Esophagus (tissue), 2 donors: ENCODE measurements around the gene QSOX2. TPM values are rescaled to one million over a fixed set of nuclear protein-coding genes. Genes with fewer than 3 reads are reported as not detected.

Experiments used
- H3K27ac ChIP-seq, 2 donors: one replicate each; pipeline ENCODE4 v1.5.1; 2013; ENCODE audit warnings: low read depth in 2 of 2, mild to moderate bottlenecking in 2 of 2, inconsistent platforms in 1 of 2, low read length in 1 of 2, moderate library complexity in 1 of 2
- H3K27me3 ChIP-seq, 2 donors: one replicate each; pipeline ENCODE4 v1.6.1; 2013; ENCODE audit warnings: low read length in 2 of 2, control low read depth in 1 of 2, mild to moderate bottlenecking in 1 of 2; ENCODE audit not compliant: insufficient read depth in 2 of 2, control insufficient read depth in 1 of 2
- H3K36me3 ChIP-seq, 2 donors: one replicate each; pipeline ENCODE4 v1.6.1; 2013; ENCODE audit warnings: low read length in 1 of 2; ENCODE audit not compliant: control insufficient read depth in 2 of 2, insufficient read depth in 2 of 2
- H3K4me1 ChIP-seq, 2 donors: one replicate each; pipeline ENCODE4 v1.6.1; 2013; ENCODE audit warnings: low read length in 1 of 2; ENCODE audit not compliant: control insufficient read depth in 2 of 2, insufficient read depth in 2 of 2
- H3K4me3 ChIP-seq, 2 donors: one replicate each; pipeline ENCODE4 v1.5.1; 2013; ENCODE audit warnings: low read length in 2 of 2, mild to moderate bottlenecking in 2 of 2, low read depth in 1 of 2, moderate library complexity in 1 of 2
- H3K9me3 ChIP-seq, 2 donors: one replicate each; pipeline ENCODE4 v1.6.1; 2013; ENCODE audit warnings: mild to moderate bottlenecking in 2 of 2, low read depth in 1 of 2, low read length in 1 of 2, moderate library complexity in 1 of 2; ENCODE audit not compliant: control insufficient read depth in 2 of 2, insufficient read depth in 1 of 2
- WGBS, 2 donors: extraction: QIAGEN DNeasy Blood & Tissue Kit; methylation state at CpG; one replicate each; pipeline ENCODE4 v1.1.7; 2013; 5-methylcytosine and 5-hydroxymethylcytosine counted together
- polyA plus RNA-seq, 2 donors: library from polyadenylated mRNA; stranded (reverse); fragments of 200-250 nt; gene quantifications; one replicate each; pipeline ENCODE4 v1.2.3, GENCODE V29; 2013
- donor health status: healthy with polysubstance abuse.
- donor health status: Bipolar disorder and iron deficiency.

Gene QSOX2
- polyA plus RNA-seq, 2 donors: 2.6 to 3.6 TPM

- Histone ChIP-seq H3K9me3 (no peaks in the 10 kb centered on the region), H3K27me3 (peaks cover 0 to 4% of the 10 kb centered on the region in 2 donors), H3K4me3 (no peak overlapping the region), H3K27ac (no peak overlapping the region), H3K36me3 (no peaks in the 10 kb centered on the region), H3K4me1 (no peaks in the 10 kb centered on the region)
- WGBS, 2 donors: 61 to 69% methylated on average over 12 of the region's 12 CpGs
Measured at GRCh38 chr9:136160381-136160841, 85.2 kb downstream of the QSOX2 start.

- no peak overlapping the region for H3K4me3 ChIP-seq
- no peak overlapping the region for H3K27ac ChIP-seq
- 87% methylated on average over 16 of the region's 16 CpGs for WGBS, 2 donors
- H3K27me3 ChIP-seq: peaks cover 0 to 4% of the 10 kb centered on the region in 2 donors
- H3K9me3 ChIP-seq: no peaks in the 10 kb centered on the region
- H3K4me1 ChIP-seq: no peaks in the 10 kb centered on the region
- no peaks in the 10 kb centered on the region for H3K36me3 ChIP-seq
Measured at GRCh38 chr9:136159851-136160250, 85.8 kb downstream of the QSOX2 start.

- Histone ChIP-seq H3K9me3 (no peaks in the 10 kb centered on the region), H3K4me3 (no peak overlapping the region), H3K27ac (no peak overlapping the region), H3K4me1 (peaks cover 0 to 4% of the 10 kb centered on the region in 2 donors), H3K27me3 (peaks cover 0 to 4% of the 10 kb centered on the region in 2 donors), H3K36me3 (no peaks in the 10 kb centered on the region)
- 65 to 72% methylated on average over 20 of the region's 20 CpGs for WGBS, 2 donors
Measured at GRCh38 chr9:136157477-136158265, 87.9 kb downstream of the QSOX2 start.

Other genes with a start within 250 kb of the QSOX2 start
- gene NACC2, start 150.5 kb downstream of the QSOX2 start, polyA plus RNA-seq: 1 to 10 TPM; 3.2 to 4.5 TPM
- gene TMEM250, start 126.9 kb downstream of the QSOX2 start, polyA plus RNA-seq: 10 to 100 TPM; 13.6 to 25.7 TPM
- not detected for gene LHX3, start 40.7 kb downstream of the QSOX2 start, polyA plus RNA-seq
- gene CCDC187, start 58.3 kb upstream of the QSOX2 start, polyA plus RNA-seq: not detected
- 1 to 10 TPM; 1.7 to 4.5 TPM for gene GPSM1, start 81.7 kb upstream of the QSOX2 start, polyA plus RNA-seq
- gene DNLZ, start 117.9 kb upstream of the QSOX2 start, polyA plus RNA-seq: 10 to 100 TPM in 1 of 2 donors, 1 to 10 TPM in 1; 7.1 to 10.1 TPM
- 1 to 10 TPM; 1.1 to 1.8 TPM for gene CARD9, start 127.9 kb upstream of the QSOX2 start, polyA plus RNA-seq
- gene SNAPC4, start 154.4 kb upstream of the QSOX2 start, polyA plus RNA-seq: 1 to 10 TPM; 3.5 to 6.6 TPM
- 10 to 100 TPM; 20.1 to 24.2 TPM for gene ENTR1, start 164.8 kb upstream of the QSOX2 start, polyA plus RNA-seq
- gene PMPCA, start 164.8 kb upstream of the QSOX2 start, polyA plus RNA-seq: 10 to 100 TPM; 32.0 to 38.6 TPM
- 10 to 100 TPM in 1 of 2 donors, 1 to 10 TPM in 1; 6.2 to 10.5 TPM for gene INPP5E, start 194.0 kb upstream of the QSOX2 start, polyA plus RNA-seq
- 10 to 100 TPM; 24.3 to 32.9 TPM for gene SEC16A, start 237.2 kb upstream of the QSOX2 start, polyA plus RNA-seq